ENCODE results near the gene APEX1.
"Not testable (repeated sequence)": the region's sequence is repeated elsewhere in the genome, so short reads cannot be mapped to it uniquely, and the experiment has no call there.

The APEX1 gene

GRCh38 chr14:20503898-20504297, 48.9 kb downstream of the APEX1 start:
- TF ChIP-seq, protein P1, sequence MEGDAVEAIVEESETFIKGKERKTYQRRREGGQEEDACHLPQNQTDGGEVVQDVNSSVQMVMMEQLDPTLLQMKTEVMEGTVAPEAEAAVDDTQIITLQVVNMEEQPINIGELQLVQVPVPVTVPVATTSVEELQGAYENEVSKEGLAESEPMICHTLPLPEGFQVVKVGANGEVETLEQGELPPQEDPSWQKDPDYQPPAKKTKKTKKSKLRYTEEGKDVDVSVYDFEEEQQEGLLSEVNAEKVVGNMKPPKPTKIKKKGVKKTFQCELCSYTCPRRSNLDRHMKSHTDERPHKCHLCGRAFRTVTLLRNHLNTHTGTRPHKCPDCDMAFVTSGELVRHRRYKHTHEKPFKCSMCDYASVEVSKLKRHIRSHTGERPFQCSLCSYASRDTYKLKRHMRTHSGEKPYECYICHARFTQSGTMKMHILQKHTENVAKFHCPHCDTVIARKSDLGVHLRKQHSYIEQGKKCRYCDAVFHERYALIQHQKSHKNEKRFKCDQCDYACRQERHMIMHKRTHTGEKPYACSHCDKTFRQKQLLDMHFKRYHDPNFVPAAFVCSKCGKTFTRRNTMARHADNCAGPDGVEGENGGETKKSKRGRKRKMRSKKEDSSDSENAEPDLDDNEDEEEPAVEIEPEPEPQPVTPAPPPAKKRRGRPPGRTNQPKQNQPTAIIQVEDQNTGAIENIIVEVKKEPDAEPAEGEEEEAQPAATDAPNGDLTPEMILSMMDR (IDR thresholded peaks at IDR 0.05; ENCODE audit: low read depth, low read length): no peak
- no peak overlapping the region for H3K4me3 ChIP-seq (ENCODE audit: low read depth, low read length)

GRCh38 chr14:20506276-20506675, 51.2 kb downstream of the APEX1 start:
- not testable (repeated sequence) for H3K4me3 ChIP-seq (ENCODE audit: low read depth, low read length)

DNA sequence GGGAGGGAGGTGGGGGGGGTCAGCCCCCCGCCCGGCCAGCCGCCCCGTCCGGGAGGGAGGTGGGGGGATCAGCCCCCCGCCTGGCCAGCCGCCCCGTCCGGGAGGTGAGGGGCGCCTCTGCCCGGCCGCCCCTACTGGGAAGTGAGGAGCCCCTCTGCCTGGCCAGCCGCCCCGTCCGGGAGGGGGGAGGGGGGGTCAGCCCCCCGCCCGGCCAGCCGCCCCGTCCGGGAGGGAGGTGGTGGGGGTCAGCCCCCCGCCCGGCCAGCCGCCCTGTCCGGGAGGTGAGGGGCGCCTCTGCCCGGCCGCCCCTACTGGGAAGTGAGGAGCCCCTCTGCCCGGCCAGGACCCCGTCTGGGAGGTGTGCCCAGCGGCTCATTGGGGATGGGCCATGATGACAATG, 51.7 kb downstream of the APEX1 start:
- H3K4me3 ChIP-seq (ENCODE audit: low read depth, low read length): not testable (repeated sequence)
